HG03060 (cell line): ENCODE results near the gene CYTH3.

ENCODE experiments used
- ATAC-seq: cut with Tn5 transposase; IDR thresholded peaks from one replicate; pipeline ENCODE4 v1.9.1; 2021; ENCODE audit warnings: low read depth, moderate number of reproducible peaks; ENCODE audit not compliant: unreplicated experiment

The CYTH3 gene

DNA sequence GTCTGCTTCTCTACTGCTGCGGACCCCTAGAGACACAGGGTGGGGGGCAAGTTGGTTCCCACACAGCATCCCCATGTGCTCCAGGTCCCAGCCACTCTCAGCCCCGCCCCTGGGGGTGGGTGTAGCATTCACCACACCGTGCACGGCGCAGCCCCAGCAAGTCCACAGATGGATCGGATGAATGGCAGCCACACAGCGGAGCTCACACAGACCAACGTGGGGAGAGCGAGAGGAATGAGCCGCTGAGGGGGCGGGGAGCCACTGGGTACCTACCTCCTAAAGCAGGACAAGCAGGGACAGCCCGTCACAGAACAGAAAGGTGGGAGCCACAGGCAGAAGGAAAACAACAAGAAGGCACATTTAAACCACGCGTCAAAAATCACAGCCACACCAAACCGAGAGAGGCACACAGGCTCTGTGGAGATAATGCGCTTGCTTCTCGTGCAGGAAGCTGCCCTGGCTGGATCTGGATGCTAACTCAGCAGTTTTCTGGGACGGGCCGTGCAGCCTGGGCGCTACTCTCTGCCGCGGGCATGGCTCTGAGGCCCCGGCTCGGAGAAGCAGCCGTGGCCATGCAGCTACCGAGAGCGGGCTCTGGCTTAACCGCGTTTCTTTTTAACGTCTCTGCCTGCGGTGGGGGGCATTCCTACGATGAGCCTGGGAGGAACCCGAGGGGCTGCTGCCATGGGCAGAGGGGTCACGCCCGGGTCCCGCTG lies 102.5 kb downstream of the CYTH3 start:
- no peak for ATAC-seq

DNA sequence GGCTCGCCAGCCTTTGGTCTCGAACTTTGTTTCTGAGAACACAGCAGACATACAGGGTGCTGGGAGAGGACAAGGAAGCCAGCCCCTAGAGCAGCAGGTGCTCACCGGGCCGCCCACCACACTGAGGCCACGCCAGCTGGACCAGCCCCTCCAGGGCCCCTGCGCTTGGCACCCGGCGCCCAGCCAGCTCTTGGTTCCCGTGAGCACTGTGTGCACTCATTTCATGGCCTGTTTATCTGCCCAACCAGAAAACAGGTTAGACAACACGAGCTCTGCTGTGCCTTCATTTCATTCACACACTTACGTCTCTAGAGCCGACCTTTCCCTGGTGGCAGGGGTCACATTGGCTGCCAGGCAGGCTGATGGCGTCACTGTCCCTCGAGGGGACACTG lies 104.0 kb downstream of the CYTH3 start:
- no peak for ATAC-seq

DNA sequence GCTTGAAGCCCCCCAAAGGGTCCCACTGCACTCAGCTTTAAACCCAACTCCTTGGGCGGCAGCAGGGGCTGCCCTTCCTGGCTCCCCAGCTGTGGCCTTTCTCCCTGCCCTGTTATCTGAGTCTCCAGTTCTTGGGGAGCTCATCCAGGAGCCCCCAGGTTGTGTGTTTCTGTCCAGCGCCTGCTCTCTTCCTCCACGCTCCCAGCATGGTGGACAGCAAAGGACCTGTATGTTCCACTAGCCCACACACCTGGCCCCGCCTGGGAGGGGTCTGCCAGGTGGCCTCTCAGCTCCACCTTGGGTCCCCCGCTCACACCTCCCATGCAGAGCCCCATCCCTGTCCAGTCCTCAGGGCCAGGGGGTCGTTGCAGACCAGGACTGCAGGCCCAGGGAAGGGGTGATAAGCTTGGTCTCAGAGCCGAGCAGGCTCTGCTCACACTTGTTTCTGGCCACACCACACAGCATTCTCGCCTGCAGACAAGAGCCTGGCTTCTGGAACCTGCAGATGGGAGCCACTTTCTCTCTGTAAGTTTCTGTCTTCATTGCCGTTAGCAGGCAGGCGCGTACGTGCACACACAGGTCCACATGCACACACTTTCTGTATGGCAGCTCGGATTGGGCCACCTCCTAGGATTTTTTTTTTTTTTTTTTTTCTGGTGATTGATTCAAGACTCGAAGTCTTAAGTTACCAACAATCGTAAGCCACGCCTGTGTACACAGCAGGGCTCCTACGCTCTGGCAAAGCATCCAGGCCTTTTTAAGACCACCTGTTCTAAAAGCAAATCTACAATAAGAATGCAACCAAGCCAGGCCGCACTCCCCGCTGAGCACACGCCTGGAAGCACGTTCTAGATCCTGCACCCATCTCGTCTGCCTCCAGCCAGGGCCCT lies 104.6 kb downstream of the CYTH3 start:
- no peak for ATAC-seq

DNA sequence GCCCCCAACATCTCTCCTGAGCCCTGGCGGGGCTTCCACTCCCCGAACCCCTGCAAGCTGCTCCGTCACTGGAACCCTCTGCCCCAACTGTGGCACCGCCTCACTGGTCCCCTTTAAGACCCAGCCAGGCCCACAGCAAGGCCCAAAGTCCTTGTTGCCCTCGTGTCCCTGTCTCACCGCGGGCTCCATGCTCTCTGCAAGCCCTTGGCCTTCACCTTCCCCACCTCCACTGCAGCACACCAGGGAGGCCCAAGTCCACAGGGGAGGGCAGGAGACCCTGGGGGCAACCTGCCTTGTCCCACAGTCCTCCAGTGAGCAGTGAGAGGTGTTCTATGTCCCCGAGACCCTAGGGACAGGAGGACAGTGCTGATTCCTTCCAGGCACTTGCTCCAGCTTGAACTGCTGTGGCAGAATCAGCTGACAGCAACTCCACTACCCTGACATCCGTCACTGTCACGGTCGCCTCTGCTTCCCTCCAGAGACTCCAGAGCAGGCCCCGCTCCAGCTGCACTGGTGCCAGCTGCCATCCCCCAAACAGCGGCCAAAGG lies 105.3 kb downstream of the CYTH3 start:
- ATAC-seq = no peak

DNA sequence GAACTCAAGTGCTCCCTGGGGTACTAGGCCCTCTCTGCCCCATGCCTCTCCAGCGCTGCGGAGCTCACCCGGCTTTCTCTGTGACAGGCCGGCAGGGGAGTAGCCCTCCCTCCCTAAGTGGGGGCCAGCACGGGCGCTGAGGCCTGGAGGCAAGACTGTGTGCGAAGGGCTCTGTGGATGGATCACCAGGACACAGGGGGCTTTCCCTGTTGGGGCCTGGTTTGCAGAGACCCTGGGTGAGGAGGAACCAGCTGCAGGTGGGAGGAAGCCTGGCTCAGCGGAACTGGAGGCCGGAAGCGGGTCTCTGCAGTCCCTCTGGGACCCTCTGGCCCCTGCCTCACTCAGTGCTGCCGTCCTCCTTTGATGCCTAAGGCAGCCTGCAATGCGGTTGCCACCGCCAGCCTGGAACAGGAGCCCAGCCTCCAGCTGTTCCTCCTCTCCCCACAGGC lies 106.0 kb downstream of the CYTH3 start:
- no peak for ATAC-seq

DNA sequence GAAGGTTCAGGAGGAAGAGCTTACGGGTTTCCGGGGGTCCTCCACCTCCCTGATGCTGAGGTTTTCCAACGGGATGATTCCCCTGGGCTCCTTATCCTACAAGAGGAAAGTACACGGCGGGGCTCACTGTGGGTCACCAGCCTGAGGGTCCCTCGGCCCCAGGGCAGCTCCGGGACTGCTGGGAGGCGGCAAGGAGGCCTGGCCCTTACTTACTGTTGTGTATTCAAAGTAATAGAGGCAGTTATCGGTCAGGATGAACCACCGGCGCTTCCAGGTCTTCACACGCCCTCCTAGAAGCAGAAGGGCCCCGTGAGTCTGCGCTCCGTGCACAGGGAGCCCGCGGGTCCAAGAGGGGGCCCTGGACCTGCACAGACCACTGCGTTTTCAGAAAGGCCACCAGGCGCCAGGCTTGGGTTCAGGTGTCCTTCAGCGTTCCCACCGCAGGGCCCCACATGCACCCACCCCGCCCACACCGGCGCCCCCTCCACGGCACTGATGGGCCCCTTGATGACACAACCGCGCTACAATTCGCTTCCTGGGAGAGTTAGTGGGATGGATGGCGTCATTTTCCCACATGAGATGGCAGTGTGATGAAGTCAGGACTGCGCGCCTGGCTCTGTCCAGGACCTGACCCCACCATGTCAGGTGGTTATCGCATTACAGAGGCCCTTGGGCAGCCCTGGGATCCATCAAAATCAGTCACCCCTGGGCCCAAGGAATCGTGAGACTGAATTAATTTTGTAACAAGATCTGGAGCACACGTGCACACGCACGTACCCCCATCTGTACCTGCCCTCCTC lies 106.7 kb downstream of the CYTH3 start:
- no peak for ATAC-seq

DNA sequence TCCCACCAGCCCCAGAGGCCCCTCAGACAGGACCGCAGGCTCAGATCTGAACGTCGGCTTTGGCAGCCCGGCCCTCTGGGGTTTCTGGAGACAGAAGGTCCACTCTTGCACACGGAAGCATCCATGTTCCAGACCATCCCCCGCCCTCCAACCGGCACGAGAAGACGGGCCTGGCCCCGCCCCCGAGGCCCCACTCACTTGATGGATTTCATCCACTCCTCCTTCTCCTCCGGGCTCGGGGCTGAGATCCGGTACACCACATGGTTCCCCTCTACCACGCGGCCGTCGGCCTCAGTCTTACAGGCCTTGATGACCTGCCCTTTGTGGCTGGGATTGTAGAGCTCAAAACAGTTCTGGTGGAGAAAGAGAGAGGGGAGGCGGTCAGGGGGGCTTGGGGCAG lies 107.3 kb downstream of the CYTH3 start:
- ATAC-seq = no peak

DNA sequence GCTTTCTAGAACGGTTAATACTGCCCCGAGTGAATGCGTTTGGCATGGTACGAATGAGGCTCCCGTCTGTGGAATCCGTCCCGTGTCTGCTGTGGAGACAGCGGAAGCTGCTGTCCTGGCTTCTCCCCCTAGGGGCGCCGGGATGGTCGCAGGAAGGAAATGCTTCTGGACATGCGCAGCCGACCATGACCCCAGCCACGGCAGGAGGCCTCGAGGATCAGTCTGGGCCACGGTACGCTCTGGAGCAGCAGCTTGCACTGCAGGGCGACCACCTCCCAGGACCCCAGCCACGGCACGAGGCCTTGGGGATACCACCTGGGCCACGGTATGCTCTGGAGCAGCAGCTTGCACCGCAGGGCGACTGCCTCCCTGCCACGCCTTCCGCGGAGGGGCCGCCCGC lies 107.9 kb downstream of the CYTH3 start:
- ATAC-seq = no peak

DNA sequence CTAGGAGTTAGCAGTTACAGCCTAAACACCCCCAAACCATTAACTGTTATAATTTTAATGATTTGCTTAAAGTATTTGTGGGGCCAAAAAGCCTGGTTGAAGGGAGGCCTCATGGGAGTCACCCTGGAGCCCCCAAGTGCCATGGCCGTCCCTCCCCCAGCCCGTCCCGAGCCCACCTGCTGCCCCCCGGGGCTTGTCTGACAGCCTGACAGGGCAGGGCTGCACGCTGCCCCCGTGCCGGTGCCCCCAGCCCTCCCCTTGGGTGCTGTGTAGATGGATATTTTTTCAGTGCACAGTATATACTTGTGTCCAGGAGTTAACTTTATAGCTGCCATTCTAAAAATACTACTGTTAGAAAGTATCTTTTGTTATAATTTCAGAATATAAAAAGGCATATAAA lies 108.4 kb downstream of the CYTH3 start:
- no peak for ATAC-seq

DNA sequence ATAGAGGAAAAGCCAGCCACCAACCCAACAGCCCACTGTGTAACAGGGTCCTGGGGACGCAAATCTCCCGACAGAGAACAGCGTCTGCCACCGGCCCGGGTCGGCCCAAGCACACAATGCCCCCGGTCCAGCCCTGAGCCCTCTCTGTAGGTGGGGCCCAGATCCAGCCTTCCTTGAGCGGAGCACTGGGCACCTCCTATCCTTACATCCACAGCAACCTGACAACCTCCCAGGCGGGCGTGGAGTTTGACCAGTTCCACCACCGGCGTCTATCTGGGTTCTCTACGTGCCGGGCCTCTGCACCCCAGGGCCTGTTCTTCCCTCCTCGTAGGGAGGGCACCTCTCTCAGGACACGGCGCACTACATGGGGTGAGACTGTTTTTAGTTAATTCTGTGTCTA lies 109.0 kb downstream of the CYTH3 start:
- no peak for ATAC-seq

DNA sequence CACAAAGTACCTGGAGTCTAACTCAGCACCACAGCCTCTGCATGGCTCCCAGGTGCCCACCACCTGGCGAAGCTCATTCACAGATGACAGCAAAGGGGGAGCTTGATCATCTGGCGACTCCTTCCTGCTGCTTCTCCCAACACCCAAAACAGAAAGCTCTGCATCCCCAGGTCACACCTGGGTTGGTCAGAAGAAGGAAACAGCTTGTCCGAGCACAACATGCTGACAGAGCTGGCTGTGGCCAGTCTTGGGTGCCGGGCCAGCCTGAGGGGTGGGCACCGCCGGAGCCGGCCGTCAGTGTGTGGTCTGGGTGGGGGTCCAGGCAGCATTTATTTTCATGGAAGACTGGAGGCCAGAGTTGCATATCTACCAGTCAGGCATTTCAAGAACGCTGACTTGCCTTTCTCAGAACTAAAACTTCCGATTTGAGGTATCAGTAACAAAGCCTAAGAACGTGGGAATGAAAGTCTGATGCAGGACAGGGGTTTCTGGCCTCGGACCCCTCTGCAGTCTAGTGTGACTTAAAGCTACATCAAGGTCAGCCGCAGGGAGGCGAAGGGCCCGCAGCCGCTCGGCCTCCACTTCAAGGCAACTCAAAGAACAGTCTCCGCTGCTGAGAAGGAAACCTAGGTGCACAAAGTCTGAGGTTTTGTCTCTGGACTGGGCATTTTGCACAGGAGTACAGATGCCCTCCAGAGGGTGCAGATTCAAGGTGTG lies 109.6 kb downstream of the CYTH3 start:
- ATAC-seq = no peak

DNA sequence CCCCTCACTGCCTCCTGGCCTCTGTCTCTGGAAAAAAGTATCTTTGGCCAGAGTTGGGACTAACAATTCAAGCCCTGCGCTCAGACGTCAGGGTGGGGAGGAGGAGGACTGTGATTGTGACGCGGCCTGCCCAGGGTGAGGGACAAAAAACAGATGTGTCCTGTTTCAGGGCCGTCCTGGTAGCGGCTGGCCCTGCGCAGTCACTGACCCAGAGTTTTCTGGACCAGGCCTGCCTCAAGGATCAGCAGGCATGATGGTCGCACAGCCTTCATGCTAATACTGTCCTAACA lies 110.1 kb downstream of the CYTH3 start:
- no peak for ATAC-seq

DNA sequence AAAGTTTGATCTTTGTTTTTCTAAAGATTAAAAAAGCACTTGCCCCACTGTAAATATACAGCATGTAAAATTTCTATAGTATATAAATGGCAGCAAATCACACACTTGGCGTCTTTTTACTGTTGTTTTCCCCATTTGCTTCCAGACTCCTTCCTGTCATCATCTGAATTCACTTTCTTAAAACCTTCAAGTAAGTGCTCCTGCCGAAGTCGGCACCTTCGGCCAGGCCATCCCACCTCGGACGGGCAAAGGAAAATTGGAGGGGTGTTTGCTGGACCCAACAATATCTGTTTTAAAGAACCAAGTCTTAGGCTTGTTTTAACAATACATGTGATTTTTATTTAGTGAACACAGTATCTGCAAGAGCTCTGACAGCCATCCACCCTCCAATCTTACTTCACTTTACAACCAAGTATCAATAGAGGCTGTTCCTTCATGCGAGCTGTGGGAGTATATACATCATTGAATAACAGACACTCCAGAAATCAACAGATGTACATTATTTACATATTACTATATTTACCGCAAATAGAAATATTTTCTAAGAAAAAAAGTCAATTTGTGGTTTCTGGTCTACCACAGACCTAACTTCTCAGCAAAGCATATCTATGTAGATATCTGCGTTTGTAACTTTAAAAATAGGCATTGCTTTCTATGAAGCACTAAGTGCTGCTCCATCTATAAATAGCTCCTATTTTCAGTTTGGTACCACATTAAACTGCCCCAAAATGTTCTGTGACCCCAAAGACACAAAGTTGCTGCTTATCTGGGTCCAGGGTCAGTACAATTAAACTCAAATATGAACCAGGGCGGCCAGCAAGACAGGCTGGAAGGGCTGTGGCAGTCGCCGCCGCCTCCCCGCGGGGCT lies 110.7 kb downstream of the CYTH3 start:
- peak; percentile 46 for ATAC-seq

DNA sequence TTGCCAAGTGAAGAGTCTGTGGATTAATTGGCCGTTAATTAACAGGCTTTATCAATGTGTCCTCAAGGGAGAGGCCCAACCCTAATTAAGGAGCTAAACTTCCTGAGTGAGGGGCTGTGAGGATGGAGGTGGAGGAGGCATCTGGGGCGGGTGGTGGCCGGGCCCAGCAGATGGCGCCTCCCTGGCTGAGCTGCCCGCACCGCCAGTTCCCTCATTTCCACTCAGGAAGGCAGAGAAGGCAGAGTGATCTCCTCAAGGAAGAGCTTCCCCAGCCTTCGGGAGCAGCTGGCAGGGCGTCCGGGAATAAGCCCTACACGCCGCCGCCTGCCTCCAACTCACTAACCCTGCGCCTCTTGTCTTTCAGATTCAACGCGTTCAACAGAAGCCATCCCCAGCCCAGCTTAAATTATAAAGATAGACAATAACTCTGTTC lies 112.2 kb downstream of the CYTH3 start:
- ATAC-seq = no peak

DNA sequence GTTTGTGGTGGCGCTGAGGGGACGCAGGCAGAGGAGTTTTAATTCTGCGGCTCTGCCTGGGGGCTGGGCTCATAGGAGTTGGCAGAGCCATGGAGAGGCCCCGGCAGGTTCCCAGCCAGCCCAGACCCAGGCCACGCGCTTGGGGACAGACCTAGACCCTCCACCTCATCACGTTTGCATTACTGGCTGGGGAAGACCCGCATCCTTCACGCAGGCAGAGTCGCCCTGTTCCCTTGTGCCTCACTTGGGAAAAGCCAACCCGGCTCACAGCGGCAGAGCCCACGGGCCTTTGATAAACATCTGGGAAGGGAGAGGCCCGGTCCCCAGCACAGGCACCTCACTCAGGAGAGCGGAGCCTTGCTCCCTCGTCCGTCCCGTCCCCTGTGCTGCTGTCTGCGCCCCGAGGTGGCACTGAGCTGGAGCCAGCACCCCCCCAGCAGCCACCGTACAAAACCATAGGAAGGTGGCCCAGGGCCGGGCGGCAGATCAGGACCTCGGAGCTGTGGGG lies 112.8 kb downstream of the CYTH3 start:
- ATAC-seq = no peak

DNA sequence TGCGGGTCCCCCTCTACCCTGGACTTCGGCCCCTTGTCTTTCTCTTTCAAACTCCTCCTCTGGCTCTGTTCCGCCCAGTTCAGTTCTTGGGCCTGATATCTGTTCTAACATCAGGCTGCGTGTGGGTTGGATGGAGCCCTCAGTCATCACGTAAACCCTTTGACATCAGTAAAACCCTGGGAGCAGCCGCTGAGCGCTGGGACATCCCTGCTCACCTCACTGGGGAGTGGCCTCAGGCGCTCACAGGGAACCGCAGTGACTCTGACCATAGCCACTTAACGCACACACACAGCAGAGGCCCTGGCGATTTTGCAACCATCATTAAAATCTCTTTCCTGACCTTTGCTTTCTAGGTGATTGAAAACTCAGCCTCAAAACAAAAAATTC lies 113.3 kb downstream of the CYTH3 start:
- no peak for ATAC-seq

DNA sequence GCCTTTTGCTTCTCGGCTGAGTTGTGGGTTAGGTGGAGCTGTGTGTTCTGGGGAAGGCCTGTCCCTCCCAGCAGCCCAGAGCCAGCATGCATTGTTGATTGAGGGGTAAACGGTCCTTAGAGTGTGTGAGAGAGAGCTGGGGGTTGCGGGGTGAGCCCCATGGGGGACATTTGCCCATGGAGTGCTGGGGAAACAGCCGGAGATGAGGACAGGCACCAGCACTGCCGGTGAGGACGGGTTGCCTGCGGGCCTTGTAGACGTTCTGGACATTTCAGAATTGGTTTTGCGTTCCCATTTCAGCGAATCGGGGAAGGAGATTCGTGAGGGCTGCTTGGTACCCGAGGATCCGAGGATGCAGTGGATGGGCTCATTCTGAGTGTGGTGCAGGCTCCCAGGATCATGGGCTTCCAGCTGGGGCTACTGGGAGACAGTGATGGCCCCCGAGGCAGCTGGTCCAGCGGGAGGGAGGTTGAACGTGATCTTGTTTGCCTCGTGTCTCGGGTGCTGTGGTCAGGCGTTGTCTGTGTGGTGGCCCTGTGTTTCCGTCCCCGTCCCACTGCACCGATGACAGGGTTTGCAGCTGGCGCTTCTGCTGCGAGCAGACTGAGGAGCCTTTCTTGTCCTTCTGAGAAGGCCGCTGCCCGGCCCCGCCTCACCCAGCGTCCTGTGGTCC lies 113.9 kb downstream of the CYTH3 start:
- no peak for ATAC-seq

DNA sequence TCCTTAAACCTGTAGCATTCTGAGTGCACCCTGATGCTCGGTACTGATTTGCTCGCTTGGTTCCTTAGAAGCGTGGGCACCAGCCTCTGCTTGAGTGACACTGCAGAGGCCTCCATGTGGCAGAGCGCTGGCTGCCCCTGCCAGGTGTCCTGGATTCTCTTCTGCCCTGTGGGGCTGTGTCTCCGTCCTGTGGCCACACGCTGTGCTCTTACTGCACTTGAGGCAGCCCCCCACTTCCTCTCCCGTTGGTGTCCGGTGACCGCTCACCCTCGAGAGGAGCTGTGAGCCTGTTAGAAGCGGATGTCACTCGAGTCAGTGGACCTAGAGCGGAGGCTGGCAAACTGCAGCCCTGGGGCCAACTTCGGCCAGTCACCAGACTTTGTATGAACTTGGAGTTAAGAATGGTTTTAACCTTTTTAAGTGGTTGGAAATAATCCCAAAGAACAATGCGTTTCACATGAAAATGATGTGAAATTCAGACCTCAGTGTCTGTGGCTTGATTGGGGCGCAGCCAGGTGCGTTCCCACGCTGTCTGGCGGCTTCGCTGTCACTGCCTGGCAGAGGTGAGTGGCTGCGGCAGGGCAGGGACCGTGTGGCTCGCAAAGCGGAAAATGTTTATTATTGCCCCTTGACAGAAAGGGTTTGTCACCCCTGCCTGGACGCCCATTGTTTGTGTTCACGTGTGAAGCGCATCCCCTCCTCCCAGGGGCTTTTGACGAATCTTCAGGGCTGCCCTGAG lies 114.6 kb downstream of the CYTH3 start:
- no peak for ATAC-seq
